ENCODE results near the gene ZNF488.

GRCh38 chr10:47360419-47361040, 23.6 kb downstream of the ZNF488 start:
- no peak for TF ChIP-seq POLR2AphosphoS5 (IDR thresholded peaks at IDR 0.05; ENCODE audit: low read depth, low read length)
- no peak for TF ChIP-seq SIN3A (IDR thresholded peaks at IDR 0.05; ENCODE audit: borderline replicate concordance, insufficient read depth, low read length)
- no peak for TF ChIP-seq TAF1 (IDR thresholded peaks at IDR 0.05; ENCODE audit: borderline replicate concordance, insufficient read depth, low read length)
- no peak for TF ChIP-seq REST (IDR thresholded peaks at IDR 0.05; ENCODE audit: insufficient read depth in 1 of 2, low read depth in 2 of 2, low read length in 2 of 2)
- TF ChIP-seq FOXP2 (optimal IDR thresholded peaks at IDR 0.05; ENCODE audit: borderline replicate concordance, extremely low read depth, extremely low read length, insufficient read depth) = no peak
